Measurements from ENCODE around the gene C10orf53.

The C10orf53 gene

GRCh38 chr10:49744924-49745605 is 65.6 kb downstream of the C10orf53 start:
- Histone ChIP-seq H3K27me3 (ENCODE audit: insufficient read depth, poor library complexity, severe bottlenecking) (no peaks in the 10 kb centered on the region), H3K36me3 (ENCODE audit: low read depth) (no peaks in the 10 kb centered on the region), H3K27ac (ENCODE audit: poor library complexity, severe bottlenecking) (no peak overlapping the region), H3K4me3 (ENCODE audit: severe bottlenecking) (no peak overlapping the region), H3K4me1 (ENCODE audit: insufficient read depth, poor library complexity, severe bottlenecking) (no peaks in the 10 kb centered on the region), H3K9me3 (ENCODE audit: severe bottlenecking) (no peaks in the 10 kb centered on the region)
- TF ChIP-seq CTCF (IDR thresholded peaks at IDR 0.05; ENCODE audit: poor library complexity, severe bottlenecking): no peak
- DNase-seq (ENCODE audit: low spot score): no peak
- ATAC-seq (ENCODE audit: low read depth): no peak

DNA sequence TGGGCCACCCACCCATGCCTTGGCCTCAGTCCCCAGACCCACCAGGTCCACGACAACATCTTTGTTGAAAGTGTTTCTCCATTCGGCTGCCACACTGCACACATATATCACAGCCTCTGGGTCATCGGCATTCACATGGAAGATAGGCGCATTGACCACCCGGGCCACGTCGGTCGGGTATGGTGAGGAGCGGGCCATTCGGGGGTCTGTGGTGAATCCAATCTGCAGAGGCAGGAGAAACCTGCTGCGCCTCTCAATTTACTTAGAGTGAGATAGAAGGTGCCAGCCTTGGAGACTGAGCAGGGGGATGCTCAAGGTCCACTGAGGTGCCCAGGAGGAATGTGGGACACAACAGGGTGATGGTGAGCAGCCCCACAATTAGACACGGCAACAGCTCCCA is 66.3 kb downstream of the C10orf53 start:
- TF ChIP-seq CTCF (IDR thresholded peaks at IDR 0.05; ENCODE audit: poor library complexity, severe bottlenecking): no peak
- no peak overlapping the region for H3K27ac ChIP-seq (ENCODE audit: poor library complexity, severe bottlenecking)
- ATAC-seq (ENCODE audit: low read depth) (no peak), DNase-seq (ENCODE audit: low spot score) (no peak)
- H3K27me3 ChIP-seq (ENCODE audit: insufficient read depth, poor library complexity, severe bottlenecking): no peaks in the 10 kb centered on the region
- H3K9me3 ChIP-seq (ENCODE audit: severe bottlenecking): no peaks in the 10 kb centered on the region
- no peaks in the 10 kb centered on the region for H3K36me3 ChIP-seq (ENCODE audit: low read depth)
- no peak overlapping the region for H3K4me3 ChIP-seq (ENCODE audit: severe bottlenecking)
- H3K4me1 ChIP-seq (ENCODE audit: insufficient read depth, poor library complexity, severe bottlenecking): no peaks in the 10 kb centered on the region

DNA sequence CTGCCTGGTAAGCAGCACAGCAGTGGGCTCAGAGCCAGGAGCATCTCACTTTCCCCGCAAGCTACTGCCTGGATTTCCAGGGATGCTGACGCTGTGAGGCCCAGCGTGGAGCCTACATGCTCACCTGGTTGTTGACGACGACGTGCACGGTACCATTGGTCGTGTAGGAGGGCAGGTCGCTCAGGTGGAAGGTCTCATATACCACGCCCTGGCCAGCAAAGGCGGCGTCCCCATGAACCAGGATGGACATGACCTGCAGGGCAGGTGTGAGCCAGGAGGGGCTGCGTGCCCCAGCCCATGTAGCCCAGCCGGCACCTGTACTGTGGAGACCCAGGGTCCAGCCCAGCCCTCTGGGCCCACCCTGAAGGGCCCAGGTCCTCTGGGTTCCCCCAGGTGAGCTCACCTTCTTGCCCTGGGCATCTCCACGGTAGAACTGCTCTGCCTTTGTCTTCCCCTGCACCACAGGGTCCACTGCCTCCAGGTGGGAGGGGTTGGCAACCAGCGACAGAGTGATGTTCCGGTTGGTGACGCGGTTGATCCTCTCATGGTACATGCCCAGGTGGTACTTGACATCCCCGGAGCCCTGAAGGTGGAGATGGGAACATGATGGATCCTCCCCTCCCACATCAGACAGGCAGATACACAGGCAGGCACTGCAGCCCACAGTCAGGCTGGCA is 67.3 kb downstream of the C10orf53 start:
- H3K4me1 ChIP-seq (ENCODE audit: insufficient read depth, poor library complexity, severe bottlenecking): no peaks in the 10 kb centered on the region
- no peak overlapping the region for H3K4me3 ChIP-seq (ENCODE audit: severe bottlenecking)
- H3K27me3 ChIP-seq (ENCODE audit: insufficient read depth, poor library complexity, severe bottlenecking): no peaks in the 10 kb centered on the region
- ATAC-seq (ENCODE audit: low read depth): no peak
- no peak overlapping the region for H3K27ac ChIP-seq (ENCODE audit: poor library complexity, severe bottlenecking)
- TF ChIP-seq CTCF (IDR thresholded peaks at IDR 0.05; ENCODE audit: poor library complexity, severe bottlenecking): no peak
- DNase-seq (ENCODE audit: low spot score): no peak
- no peaks in the 10 kb centered on the region for H3K36me3 ChIP-seq (ENCODE audit: low read depth)
- no peaks in the 10 kb centered on the region for H3K9me3 ChIP-seq (ENCODE audit: severe bottlenecking)
